Panc1 (cell line): ENCODE results near the gene IFT122.

Source experiments
- SIN3A ChIP-seq: IDR thresholded peaks from 2 replicates; pipeline ENCODE4 v1.6.1; 2012; ENCODE audit warnings: low read depth, mild to moderate bottlenecking, low read length, moderate library complexity, borderline replicate concordance; ENCODE audit not compliant: insufficient read depth
- TF ChIP-seq, protein P1 (sequence below): fragments of 450-650 bp; IDR thresholded peaks from 2 replicates; pipeline ENCODE4 v1.5.1; 2017; ENCODE audit warnings: mild to moderate bottlenecking

DNA sequence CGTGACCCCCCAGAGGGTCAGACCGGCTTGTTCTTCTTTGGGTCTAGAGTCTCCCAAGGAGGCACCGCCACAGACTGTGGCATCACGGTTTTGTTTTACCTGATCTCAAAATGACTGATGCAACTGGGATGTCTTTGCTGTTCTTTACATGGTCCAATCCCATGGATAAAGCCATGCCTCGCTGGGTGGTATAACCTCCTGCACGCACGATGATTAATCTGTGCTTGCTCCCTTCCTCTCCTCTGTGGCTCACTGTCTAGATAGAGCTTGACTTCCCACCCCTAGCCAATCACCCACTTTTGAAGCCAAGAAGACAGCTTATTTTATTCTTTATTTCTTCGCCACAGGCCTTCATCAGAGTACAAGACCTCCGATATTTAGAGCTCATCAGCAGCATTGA is 51.8 kb downstream of the IFT122 start:
- TF ChIP-seq, protein P1, sequence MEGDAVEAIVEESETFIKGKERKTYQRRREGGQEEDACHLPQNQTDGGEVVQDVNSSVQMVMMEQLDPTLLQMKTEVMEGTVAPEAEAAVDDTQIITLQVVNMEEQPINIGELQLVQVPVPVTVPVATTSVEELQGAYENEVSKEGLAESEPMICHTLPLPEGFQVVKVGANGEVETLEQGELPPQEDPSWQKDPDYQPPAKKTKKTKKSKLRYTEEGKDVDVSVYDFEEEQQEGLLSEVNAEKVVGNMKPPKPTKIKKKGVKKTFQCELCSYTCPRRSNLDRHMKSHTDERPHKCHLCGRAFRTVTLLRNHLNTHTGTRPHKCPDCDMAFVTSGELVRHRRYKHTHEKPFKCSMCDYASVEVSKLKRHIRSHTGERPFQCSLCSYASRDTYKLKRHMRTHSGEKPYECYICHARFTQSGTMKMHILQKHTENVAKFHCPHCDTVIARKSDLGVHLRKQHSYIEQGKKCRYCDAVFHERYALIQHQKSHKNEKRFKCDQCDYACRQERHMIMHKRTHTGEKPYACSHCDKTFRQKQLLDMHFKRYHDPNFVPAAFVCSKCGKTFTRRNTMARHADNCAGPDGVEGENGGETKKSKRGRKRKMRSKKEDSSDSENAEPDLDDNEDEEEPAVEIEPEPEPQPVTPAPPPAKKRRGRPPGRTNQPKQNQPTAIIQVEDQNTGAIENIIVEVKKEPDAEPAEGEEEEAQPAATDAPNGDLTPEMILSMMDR, result no peak
- TF ChIP-seq SIN3A, result no peak
